A673 (cell line): Measurements from ENCODE around the gene GTF2F1. TPM values are rescaled to one million over a fixed set of nuclear protein-coding genes. Genes with fewer than 3 reads are reported as not detected.

Experiments
- BruUV-seq: library from RNA; stranded (reverse); fragments of 400-500 nt; replicated peaks from 2 replicates; lab custom pipeline; 2021; lab: Mats Ljungman, UMichigan
- CTCF ChIA-PET: fragments of 300-600 bp; sonication (Branson Sonifier 250); formaldehyde crosslinking; loops from one replicate; lab custom pipeline; 2022; ENCODE audit warnings: antibody characterized with exemption; lab: Charles Lee
- POLR2A ChIA-PET: fragments of 300-600 bp; sonication (Branson Sonifier 250); formaldehyde crosslinking; loops from one replicate; lab custom pipeline; 2022; ENCODE audit warnings: antibody characterized with exemption; ENCODE audit not compliant: low non-redundant PET; lab: Charles Lee
- DNase-seq: peaks from one replicate; pipeline ENCODE4 v3.0.0-alpha.2; 2015; ENCODE audit warnings: low spot score
- H3K27ac ChIP-seq: fragments of 200-600 bp; sonication (generic); 2 replicates; pipeline ENCODE4 v1.5.1; 2016; ENCODE audit warnings: mixed run types, low read depth, mild to moderate bottlenecking, mixed read lengths, antibody characterized with exemption, low read length; ENCODE audit not compliant: poor library complexity, severe bottlenecking
- H3K27me3 ChIP-seq: fragments of 200-600 bp; sonication (generic); replicated peaks from 2 replicates; pipeline ENCODE4 v1.6.1; 2017; ENCODE audit warnings: mixed run types, low read depth, mild to moderate bottlenecking, mixed read lengths, antibody characterized with exemption, low read length; ENCODE audit not compliant: insufficient read depth, poor library complexity
- H3K36me3 ChIP-seq: fragments of 200-600 bp; sonication (generic); 2 replicates; pipeline ENCODE4 v1.6.1; 2016; ENCODE audit warnings: mixed run types, mild to moderate bottlenecking, mixed read lengths, antibody characterized with exemption, low read length; ENCODE audit not compliant: insufficient read depth, poor library complexity, severe bottlenecking
- H3K4me1 ChIP-seq: fragments of 200-600 bp; sonication (generic); 2 replicates; pipeline ENCODE4 v1.6.1; 2017; ENCODE audit warnings: mixed run types, mild to moderate bottlenecking, mixed read lengths, antibody characterized with exemption, low read length; ENCODE audit not compliant: insufficient read depth, poor library complexity, severe bottlenecking
- H3K4me3 ChIP-seq: fragments of 200-600 bp; sonication (generic); 2 replicates; pipeline ENCODE4 v1.5.1; 2016; ENCODE audit warnings: low read depth, mixed run types, mild to moderate bottlenecking, mixed read lengths, low read length; ENCODE audit not compliant: poor library complexity, severe bottlenecking
- H3K9me3 ChIP-seq: fragments of 200-600 bp; sonication (generic); 2 replicates; pipeline ENCODE4 v1.6.1; 2016; ENCODE audit warnings: mixed run types, low read depth, mild to moderate bottlenecking, mixed read lengths, antibody characterized with exemption, low read length; ENCODE audit not compliant: poor library complexity, severe bottlenecking
- CTCF ChIP-seq: fragments of 300-800, 200-600 bp; sonication (generic); conservative IDR thresholded peaks from 2 replicates; pipeline ENCODE4 v1.5.1; 2017; ENCODE audit warnings: low read depth, mild to moderate bottlenecking, antibody characterized with exemption, low read length, moderate library complexity, mixed read lengths
- EZH2 ChIP-seq: fragments of 200-600 bp; sonication (generic); IDR thresholded peaks from 2 replicates; pipeline ENCODE4 v1.6.1; 2017; ENCODE audit warnings: borderline replicate concordance, low read depth, mild to moderate bottlenecking, mixed read lengths, antibody characterized with exemption, low read length; ENCODE audit not compliant: poor library complexity, severe bottlenecking
- intact Hi-C: fragments of 100-400 bp; cut with micrococcal nuclease; formaldehyde crosslinking; loops from one replicate; pipeline ENCODE4 v1.10.0; 2022; ENCODE audit not compliant: unreplicated experiment
- total RNA-seq: library from RNA; stranded (reverse); gene quantifications from 2 replicates; pipeline ENCODE4 v1.2.3, GENCODE V29; 2021

GTF2F1 gene
- total RNA-seq, 1 experiment from 2014 or later = 106 TPM

- TF ChIP-seq CTCF (no peak), EZH2 (no peak)
- no peak overlapping the region for H3K27ac ChIP-seq
- no peaks in the 10 kb centered on the region for H3K4me1 ChIP-seq
- no peaks in the 10 kb centered on the region for H3K27me3 ChIP-seq
- ChIA-PET POLR2A (no interaction called here), CTCF (no interaction called here)
- no TSS peak for BruUV-seq
- H3K36me3 ChIP-seq = no peaks in the 10 kb centered on the region
- intact Hi-C loops = no loop called here
- no peak for DNase-seq
- H3K4me3 ChIP-seq = no peak overlapping the region
- H3K9me3 ChIP-seq = no peaks in the 10 kb centered on the region
Measured at GRCh38 chr19:6439743-6440142, 46.8 kb upstream of the GTF2F1 start.

- Histone ChIP-seq H3K9me3 (no peaks in the 10 kb centered on the region), H3K27ac (no peak within 1 kb of the TSS), H3K27me3 (no peaks in the 10 kb centered on the region), H3K36me3 (no peaks in the 10 kb centered on the region), H3K4me3 (no peak within 1 kb of the TSS), H3K4me1 (no peaks in the 10 kb centered on the region)
- CTCF ChIA-PET = no interaction called here
- DNase-seq = no peak
- intact Hi-C loops = no loop called here
- no peak for TF ChIP-seq CTCF
- TF ChIP-seq EZH2 = no peak
- POLR2A ChIA-PET = no interaction called here
- no TSS peak for BruUV-seq
Measured at GRCh38 chr19:6433663-6434062, 40.7 kb upstream of the GTF2F1 start, which contains the start of gene SLC25A41. Gene SLC25A41, minus strand, starts transcription at chr19:6433763. Its CDS starts 70 bp downstream, at chr19:6433693.

GRCh38 chr19:6433165-6433564 lies 40.2 kb upstream of the GTF2F1 start:
- ChIA-PET POLR2A (no interaction called here), CTCF (no interaction called here)
- Histone ChIP-seq H3K4me1 (no peaks in the 10 kb centered on the region), H3K4me3 (no peak overlapping the region), H3K27ac (no peak overlapping the region), H3K9me3 (no peaks in the 10 kb centered on the region), H3K27me3 (no peaks in the 10 kb centered on the region), H3K36me3 (no peaks in the 10 kb centered on the region)
- intact Hi-C loops = no loop called here
- TF ChIP-seq CTCF (no peak), EZH2 (no peak)
- DNase-seq = no peak
- BruUV-seq = no TSS peak
